WTC11 (cell line): ENCODE results near the gene CSNK1G1. TPM values are rescaled to one million over a fixed set of nuclear protein-coding genes. Genes with fewer than 3 reads are reported as not detected.
"Not testable (repeated sequence)": the region's sequence is repeated elsewhere in the genome, so short reads cannot be mapped to it uniquely, and the experiment has no call there.

ENCODE experiments used
- ATAC-seq: fragments of 200-7000 bp; cut with Tn5 transposase; 2 replicates; pipeline ENCODE4 v1.10.0; 2021; ENCODE audit warnings: mild to moderate bottlenecking, moderate library complexity
- CTCF ChIA-PET: fragments of 300-600 bp; sonication (Branson Sonifier 250); formaldehyde crosslinking; loops from one replicate; lab custom pipeline; 2021; ENCODE audit warnings: antibody characterized with exemption; lab: Charles Lee
- POLR2A ChIA-PET: fragments of 350-600 bp; sonication (Branson Sonifier 250); formaldehyde crosslinking; loops from one replicate; lab custom pipeline; 2021; ENCODE audit warnings: antibody characterized with exemption; lab: Charles Lee
- DNase-seq: peaks from one replicate; pipeline ENCODE4 v3.0.0; 2021; ENCODE audit warnings: low spot score
- H3K27ac Mint-ChIP-seq: 2 replicates; pipeline ENCODE4 v1.8.0; 2021; ENCODE audit warnings: mixed read lengths
- H3K27me3 Mint-ChIP-seq: 2 replicates; pipeline ENCODE4 v1.8.0; 2021; ENCODE audit warnings: low read depth, mild to moderate bottlenecking, moderate library complexity, mixed read lengths
- H3K36me3 Mint-ChIP-seq: 2 replicates; pipeline ENCODE4 v1.8.0; 2021; ENCODE audit warnings: mixed read lengths
- H3K4me1 Mint-ChIP-seq: 2 replicates; pipeline ENCODE4 v1.8.0; 2022; ENCODE audit warnings: mixed read lengths
- H3K4me3 Mint-ChIP-seq: 2 replicates; pipeline ENCODE4 v1.8.0; 2021; ENCODE audit warnings: mild to moderate bottlenecking, moderate library complexity, mixed read lengths
- H3K9me3 Mint-ChIP-seq: 2 replicates; pipeline ENCODE4 v1.8.0; 2021; ENCODE audit warnings: mixed read lengths
- ATF3 ChIP-seq: sonication (generic); formaldehyde crosslinking; conservative IDR thresholded peaks from 2 replicates; pipeline ENCODE4 v1.8.1; 2022; ENCODE audit warnings: mild to moderate bottlenecking, missing genetic modification reagents
- CREB1 ChIP-seq: sonication (generic); formaldehyde crosslinking; IDR thresholded peaks from 2 replicates; pipeline ENCODE4 v1.8.0; 2023; ENCODE audit warnings: mild to moderate bottlenecking, missing genetic modification reagents
- CREM ChIP-seq: sonication (generic); formaldehyde crosslinking; IDR thresholded peaks from 2 replicates; pipeline ENCODE4 v1.8.1; 2022; ENCODE audit warnings: mild to moderate bottlenecking, missing genetic modification reagents, moderate library complexity
- E2F4 ChIP-seq: sonication (generic); formaldehyde crosslinking; IDR thresholded peaks from 2 replicates; pipeline ENCODE4 v1.8.1; 2022; ENCODE audit warnings: low read depth, mild to moderate bottlenecking, moderate library complexity, missing genetic modification reagents, borderline replicate concordance
- FOXJ3 ChIP-seq: sonication (generic); formaldehyde crosslinking; IDR thresholded peaks from 2 replicates; pipeline ENCODE4 v1.9.0; 2021; ENCODE audit warnings: missing genetic modification reagents, mild to moderate bottlenecking, borderline replicate concordance
- GTF2I ChIP-seq: fragments of 250-450 bp; sonication (Bioruptor Pico); conservative IDR thresholded peaks from 2 replicates; pipeline ENCODE4 v1.4.0; 2021; ENCODE audit warnings: mild to moderate bottlenecking
- HMGA2 ChIP-seq: fragments of 250-450 bp; sonication (Bioruptor Pico); IDR thresholded peaks from 2 replicates; pipeline ENCODE4 v1.4.0; 2021; ENCODE audit warnings: mild to moderate bottlenecking, moderate library complexity
- JAZF1 ChIP-seq: fragments of 250-450 bp; sonication (Bioruptor Pico); IDR thresholded peaks from 2 replicates; pipeline ENCODE4 v1.9.0; 2021; ENCODE audit warnings: moderate library complexity, mild to moderate bottlenecking, inconsistent platforms
- MXD4 ChIP-seq: fragments of 250-450 bp; sonication (Bioruptor Pico); IDR thresholded peaks from 2 replicates; pipeline ENCODE4 v1.8.0; 2021; ENCODE audit warnings: mild to moderate bottlenecking, moderate library complexity, borderline replicate concordance
- NR1H2 ChIP-seq: sonication (generic); formaldehyde crosslinking; IDR thresholded peaks from 2 replicates; pipeline ENCODE4 v1.9.0; 2021; ENCODE audit warnings: mild to moderate bottlenecking, moderate library complexity, missing genetic modification reagents
- NR2C2 ChIP-seq: sonication (generic); formaldehyde crosslinking; IDR thresholded peaks from 2 replicates; pipeline ENCODE4 v1.8.0; 2022; ENCODE audit warnings: mild to moderate bottlenecking, missing genetic modification reagents
- NR3C1 ChIP-seq: sonication (generic); formaldehyde crosslinking; conservative IDR thresholded peaks from 2 replicates; pipeline ENCODE4 v1.8.1; 2023; ENCODE audit warnings: low read depth, mild to moderate bottlenecking, missing genetic modification reagents
- PREB ChIP-seq: sonication (generic); formaldehyde crosslinking; IDR thresholded peaks from 2 replicates; pipeline ENCODE4 v1.8.1; 2022; ENCODE audit warnings: mild to moderate bottlenecking, missing genetic modification reagents, moderate library complexity, borderline replicate concordance
- PRRX2 ChIP-seq: fragments of 250-450 bp; sonication (Bioruptor Pico); IDR thresholded peaks from 2 replicates; pipeline ENCODE4 v1.8.0; 2021; ENCODE audit warnings: mild to moderate bottlenecking
- SMAD4 ChIP-seq: sonication (generic); formaldehyde crosslinking; IDR thresholded peaks from 2 replicates; pipeline ENCODE4 v1.8.0; 2022; ENCODE audit warnings: mild to moderate bottlenecking, missing genetic modification reagents
- SOX15 ChIP-seq: fragments of 250-450 bp; sonication (Bioruptor Pico); IDR thresholded peaks from 2 replicates; pipeline ENCODE4 v1.9.0; 2021; ENCODE audit warnings: mild to moderate bottlenecking
- TCF7 ChIP-seq: sonication (generic); formaldehyde crosslinking; IDR thresholded peaks from 2 replicates; pipeline ENCODE4 v1.8.0; 2022; ENCODE audit warnings: mild to moderate bottlenecking, low read depth, missing genetic modification reagents, moderate library complexity
- TEAD1 ChIP-seq: sonication (generic); formaldehyde crosslinking; IDR thresholded peaks from 2 replicates; pipeline ENCODE4 v1.8.0; 2022; ENCODE audit warnings: mild to moderate bottlenecking, missing genetic modification reagents
- USF1 ChIP-seq: sonication (generic); formaldehyde crosslinking; IDR thresholded peaks from 2 replicates; pipeline ENCODE4 v1.8.0; 2022; ENCODE audit warnings: mild to moderate bottlenecking, missing genetic modification reagents
- USF2 ChIP-seq: sonication (generic); formaldehyde crosslinking; IDR thresholded peaks from 2 replicates; pipeline ENCODE4 v1.8.1; 2023; ENCODE audit warnings: mild to moderate bottlenecking, missing genetic modification reagents, moderate library complexity
- ZBTB43 ChIP-seq: sonication (generic); formaldehyde crosslinking; IDR thresholded peaks from 2 replicates; pipeline ENCODE4 v1.8.1; 2023; ENCODE audit warnings: mild to moderate bottlenecking, missing genetic modification reagents
- ZNF317 ChIP-seq: sonication (generic); formaldehyde crosslinking; IDR thresholded peaks from 2 replicates; pipeline ENCODE4 v1.8.1; 2023; ENCODE audit warnings: low read depth, mild to moderate bottlenecking, moderate library complexity, missing genetic modification reagents, borderline replicate concordance
- ZNF396 ChIP-seq: fragments of 250-450 bp; sonication (Bioruptor Pico); IDR thresholded peaks from 2 replicates; pipeline ENCODE4 v1.8.0; 2021; ENCODE audit warnings: mild to moderate bottlenecking, moderate library complexity, borderline replicate concordance
- ZNF416 ChIP-seq: fragments of 250-450 bp; sonication (Bioruptor Pico); IDR thresholded peaks from 2 replicates; pipeline ENCODE4 v1.9.0; 2021; ENCODE audit warnings: mild to moderate bottlenecking, inconsistent platforms
- ZNF425 ChIP-seq: fragments of 250-450 bp; sonication (Bioruptor Pico); conservative IDR thresholded peaks from 2 replicates; pipeline ENCODE4 v1.9.0; 2021; ENCODE audit warnings: mild to moderate bottlenecking
- ZSCAN18 ChIP-seq: fragments of 250-450 bp; sonication (Bioruptor Pico); IDR thresholded peaks from 2 replicates; pipeline ENCODE4 v2.1.2; 2022; ENCODE audit warnings: mild to moderate bottlenecking, moderate library complexity
- total RNA-seq: library from RNA; stranded (reverse); gene quantifications from 3 replicates; pipeline ENCODE4 v1.2.3, GENCODE V29; 2021

Gene CSNK1G1
- total RNA-seq, 1 experiment from 2014 or later, result 19.3 TPM

GRCh38 chr15:64396789-64397188 is 40.8 kb upstream of the CSNK1G1 start:
- no peaks in the 10 kb centered on the region for H3K9me3 Mint-ChIP-seq
- H3K4me1 Mint-ChIP-seq, result no peaks in the 10 kb centered on the region
- DNase-seq, result no peak
- H3K4me3 Mint-ChIP-seq, result no peak overlapping the region
- ChIA-PET POLR2A (no interaction called here), CTCF (no interaction called here)
- H3K27me3 Mint-ChIP-seq, result no peaks in the 10 kb centered on the region
- peaks cover 36% of the 10 kb centered on the region for H3K36me3 Mint-ChIP-seq
- TF ChIP-seq TCF7 (CRISPR knock-in tag) (no peak), ZNF416 (no peak), SMAD4 (CRISPR knock-in tag) (no peak), USF2 (CRISPR knock-in tag) (no peak), PREB (CRISPR knock-in tag) (no peak), ZNF317 (no peak), E2F4 (no peak), CREM (CRISPR knock-in tag) (no peak), ZSCAN18 (no peak), CREB1 (CRISPR knock-in tag) (no peak), NR1H2 (no peak), SOX15 (CRISPR knock-in tag) (no peak), NR2C2 (CRISPR knock-in tag) (no peak), FOXJ3 (CRISPR knock-in tag) (no peak)
- no peak overlapping the region for H3K27ac Mint-ChIP-seq
- no peak for ATAC-seq

- POLR2A ChIA-PET, result interaction anchor here (0.6 kb wide), 1 partner anchor 511 kb away, joined by 3 read pairs; no protein-coding TSS in a partner anchor
- H3K27ac Mint-ChIP-seq, H3K27me3 Mint-ChIP-seq, H3K4me3 Mint-ChIP-seq, H3K4me1 Mint-ChIP-seq, H3K9me3 Mint-ChIP-seq, CTCF ChIA-PET, DNase-seq, ATAC-seq: not testable (repeated sequence)
- H3K36me3 Mint-ChIP-seq, result peaks cover 25% of the 10 kb centered on the region
Measured at GRCh38 chr15:64392471-64392870, 36.5 kb upstream of the CSNK1G1 start.

GRCh38 chr15:64389036-64389435 is 33.1 kb upstream of the CSNK1G1 start:
- peaks cover 4% of the 10 kb centered on the region for H3K36me3 Mint-ChIP-seq
- no peaks in the 10 kb centered on the region for H3K9me3 Mint-ChIP-seq
- ATAC-seq (no peak), DNase-seq (no peak)
- CTCF ChIA-PET, result no interaction called here
- H3K4me1 Mint-ChIP-seq, result no peaks in the 10 kb centered on the region
- POLR2A ChIA-PET, result no interaction called here
- H3K27me3 Mint-ChIP-seq, result peaks cover 25% of the 10 kb centered on the region
- 0 out of 2 replicates have a peak overlapping the region, but pooled peaks have one; percentile 55 for H3K27ac Mint-ChIP-seq
- no peak for TF ChIP-seq HMGA2 (CRISPR knock-in tag)
- TF ChIP-seq GTF2I, result no peak
- TF ChIP-seq ZBTB43 (CRISPR knock-in tag), result no peak
- no peak for TF ChIP-seq NR3C1 (CRISPR knock-in tag)
- no peak for TF ChIP-seq TEAD1 (CRISPR knock-in tag)
- no peak for TF ChIP-seq PRRX2
- TF ChIP-seq MXD4 (CRISPR knock-in tag), result no peak
- no peak for TF ChIP-seq SMAD4 (CRISPR knock-in tag)
- TF ChIP-seq ATF3, result no peak
- TF ChIP-seq ZNF396 (CRISPR knock-in tag), result no peak
- no peak for TF ChIP-seq ZNF425 (CRISPR knock-in tag)
- no peak for TF ChIP-seq USF1 (CRISPR knock-in tag)
- no peak for TF ChIP-seq CREB1 (CRISPR knock-in tag)
- TF ChIP-seq JAZF1 (CRISPR knock-in tag), result no peak
- H3K4me3 Mint-ChIP-seq, result peak overlapping the region; percentile 97
